HUES64 (cell line): ENCODE data around the gene SCEL.
A peak's percentile ranks its signal among the peaks of the same experiment; 100 is the strongest.

Experiments
- H3K27ac ChIP-seq: 2 replicates; pipeline ENCODE4 v1.7.0; 2013; ENCODE audit warnings: low read depth, low read length, inconsistent platforms
- H3K27me3 ChIP-seq: 2 replicates; pipeline ENCODE4 v1.6.1; 2013; ENCODE audit warnings: mild to moderate bottlenecking, low read length; ENCODE audit not compliant: insufficient read depth
- H3K36me3 ChIP-seq: 2 replicates; pipeline ENCODE4 v1.6.1; 2013; ENCODE audit warnings: mild to moderate bottlenecking, low read length; ENCODE audit not compliant: insufficient read depth
- H3K4me1 ChIP-seq: 2 replicates; pipeline ENCODE4 v1.6.1; 2013; ENCODE audit warnings: mild to moderate bottlenecking, low read length, moderate library complexity; ENCODE audit not compliant: insufficient read depth
- H3K4me3 ChIP-seq: 2 replicates; pipeline ENCODE4 v1.5.1; 2013; ENCODE audit warnings: mild to moderate bottlenecking, low read length, moderate library complexity
- H3K9ac ChIP-seq: 2 replicates; pipeline ENCODE4 v1.6.1; 2013; ENCODE audit warnings: mild to moderate bottlenecking, low read depth, low read length
- H3K9me3 ChIP-seq: 2 replicates; pipeline ENCODE4 v1.6.1; 2013; ENCODE audit warnings: low read depth, low read length; ENCODE audit not compliant: insufficient read depth
- WGBS: fragments of 150-250, 120-280 bp; methylation state at CpG from one replicate; pipeline ENCODE4 v1.1.7; 2013; ENCODE audit warnings: missing lambda C conversion rate; 5-methylcytosine and 5-hydroxymethylcytosine counted together

Gene SCEL

GRCh38 chr13:77522444-77522843, 13.1 kb upstream of the SCEL start:
- no peak overlapping the region for H3K4me3 ChIP-seq
- WGBS = 90% methylated on average over 3 of the region's 3 CpGs

GRCh38 chr13:77523386-77523785, 12.1 kb upstream of the SCEL start:
- Histone ChIP-seq H3K4me3 (no peak overlapping the region), H3K9me3 (no peaks in the 10 kb centered on the region), H3K9ac (no peak overlapping the region), H3K36me3 (no peaks in the 10 kb centered on the region), H3K27ac (no peak overlapping the region), H3K4me1 (peaks cover 10% of the 10 kb centered on the region), H3K27me3 (no peaks in the 10 kb centered on the region)
- 97% methylated on average over 4 of the region's 4 CpGs for WGBS

More at GRCh38 chr13:77522444-77522843, 13.1 kb upstream of the SCEL start:
- Histone ChIP-seq H3K27me3 (no peaks in the 10 kb centered on the region), H3K36me3 (no peaks in the 10 kb centered on the region), H3K9ac (no peak overlapping the region), H3K9me3 (no peaks in the 10 kb centered on the region), H3K27ac (peak overlapping the region; percentile 75; the same call in 1 of the 2 replicates), H3K4me1 (peaks cover 10% of the 10 kb centered on the region)

GRCh38 chr13:77523834-77524728, 11.4 kb upstream of the SCEL start:
- WGBS = 100% methylated on average over 3 of the region's 3 CpGs

GRCh38 chr13:77528414-77528813, 7.1 kb upstream of the SCEL start:
- Histone ChIP-seq H3K27ac (no peak overlapping the region), H3K9me3 (no peaks in the 10 kb centered on the region), H3K27me3 (no peaks in the 10 kb centered on the region), H3K9ac (no peak overlapping the region), H3K4me1 (no peaks in the 10 kb centered on the region), H3K4me3 (no peak overlapping the region), H3K36me3 (no peaks in the 10 kb centered on the region)
- 93% methylated on average over 2 of the region's 3 CpGs for WGBS

More at GRCh38 chr13:77523834-77524728, 11.4 kb upstream of the SCEL start:
- H3K4me1 ChIP-seq = peaks cover 10% of the 10 kb centered on the region
- no peaks in the 10 kb centered on the region for H3K9me3 ChIP-seq
- H3K36me3 ChIP-seq = no peaks in the 10 kb centered on the region
- no peak overlapping the region for H3K4me3 ChIP-seq
- H3K9ac ChIP-seq = no peak overlapping the region
- H3K27ac ChIP-seq = no peak overlapping the region
- no peaks in the 10 kb centered on the region for H3K27me3 ChIP-seq

GRCh38 chr13:77528834-77529500, 6.5 kb upstream of the SCEL start:
- Histone ChIP-seq H3K36me3 (no peaks in the 10 kb centered on the region), H3K4me3 (no peak overlapping the region), H3K9me3 (no peaks in the 10 kb centered on the region), H3K9ac (no peak overlapping the region), H3K4me1 (no peaks in the 10 kb centered on the region), H3K27me3 (no peaks in the 10 kb centered on the region), H3K27ac (no peak overlapping the region)
- 83% methylated on average over 4 of the region's 4 CpGs for WGBS

- Histone ChIP-seq H3K27ac (no peak overlapping the region), H3K4me3 (no peak overlapping the region), H3K27me3 (no peaks in the 10 kb centered on the region), H3K36me3 (no peaks in the 10 kb centered on the region), H3K4me1 (no peaks in the 10 kb centered on the region), H3K9me3 (no peaks in the 10 kb centered on the region), H3K9ac (no peak overlapping the region)
- 92% methylated on average over 4 of the region's 4 CpGs for WGBS
Observed at GRCh38 chr13:77529501-77529840, 6.0 kb upstream of the SCEL start.

- no peak overlapping the region for H3K9ac ChIP-seq
- no peak overlapping the region for H3K27ac ChIP-seq
- no peaks in the 10 kb centered on the region for H3K27me3 ChIP-seq
- no peak overlapping the region for H3K4me3 ChIP-seq
- no peaks in the 10 kb centered on the region for H3K36me3 ChIP-seq
- H3K4me1 ChIP-seq = no peaks in the 10 kb centered on the region
- no peaks in the 10 kb centered on the region for H3K9me3 ChIP-seq
Observed at GRCh38 chr13:77530875-77531274, 4.6 kb upstream of the SCEL start.

- no peaks in the 10 kb centered on the region for H3K4me1 ChIP-seq
- no peak overlapping the region for H3K27ac ChIP-seq
- no peaks in the 10 kb centered on the region for H3K36me3 ChIP-seq
- no peaks in the 10 kb centered on the region for H3K27me3 ChIP-seq
- H3K4me3 ChIP-seq = no peak overlapping the region
- 100% methylated on average over 2 of the region's 2 CpGs for WGBS
- H3K9ac ChIP-seq = no peak overlapping the region
- no peaks in the 10 kb centered on the region for H3K9me3 ChIP-seq
Observed at GRCh38 chr13:77532983-77533382, 2.5 kb upstream of the SCEL start.

GRCh38 chr13:77533875-77534788, 1.4 kb upstream of the SCEL start:
- Histone ChIP-seq H3K36me3 (no peaks in the 10 kb centered on the region), H3K4me3 (no peak overlapping the region), H3K4me1 (no peaks in the 10 kb centered on the region), H3K27me3 (no peaks in the 10 kb centered on the region), H3K9ac (no peak overlapping the region), H3K27ac (no peak overlapping the region), H3K9me3 (no peaks in the 10 kb centered on the region)
- 93% methylated on average over 7 of the region's 7 CpGs for WGBS

- Histone ChIP-seq H3K27me3 (no peaks in the 10 kb centered on the region), H3K4me3 (no peak overlapping the region), H3K4me1 (no peaks in the 10 kb centered on the region), H3K9ac (no peak overlapping the region), H3K36me3 (no peaks in the 10 kb centered on the region), H3K9me3 (no peaks in the 10 kb centered on the region), H3K27ac (no peak overlapping the region)
Observed at GRCh38 chr13:77536358-77536757, 852 bp downstream of the SCEL start.
